ENCODE results near the gene SCARF2.
"Not testable (repeated sequence)": the region's sequence is repeated elsewhere in the genome, so short reads cannot be mapped to it uniquely, and the experiment has no call there.

Gene SCARF2

DNA sequence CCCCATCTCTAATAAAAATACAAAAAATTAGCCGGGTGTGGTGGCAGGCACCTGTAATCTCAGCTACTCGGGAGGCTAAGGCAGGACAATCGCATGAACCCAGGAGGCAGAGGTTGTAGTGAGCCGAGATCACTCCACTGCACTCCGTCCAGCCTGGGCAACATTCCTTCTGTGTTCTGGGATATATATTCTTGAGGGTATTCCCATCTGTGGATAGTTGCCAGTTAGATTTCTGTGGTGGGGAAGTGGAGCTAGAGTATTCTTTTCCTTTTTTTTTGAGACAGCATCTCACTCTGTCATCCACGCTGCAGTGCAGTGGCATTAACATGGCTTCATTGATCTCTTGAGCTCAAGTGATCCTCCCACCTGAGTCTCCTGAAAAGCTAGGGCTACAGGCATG is 52.8 kb downstream of the SCARF2 start:
- DNase-seq, result no peak
- Histone ChIP-seq H3K36me3 (replicated peaks) (no peaks in the 10 kb centered on the region), H3K4me3 (ENCODE audit: low read depth, low read length) (no peak overlapping the region), H3K27ac (no peak overlapping the region), H3K27me3 (replicated peaks) (peaks cover 16% of the 10 kb centered on the region)
- TF ChIP-seq, protein P1, sequence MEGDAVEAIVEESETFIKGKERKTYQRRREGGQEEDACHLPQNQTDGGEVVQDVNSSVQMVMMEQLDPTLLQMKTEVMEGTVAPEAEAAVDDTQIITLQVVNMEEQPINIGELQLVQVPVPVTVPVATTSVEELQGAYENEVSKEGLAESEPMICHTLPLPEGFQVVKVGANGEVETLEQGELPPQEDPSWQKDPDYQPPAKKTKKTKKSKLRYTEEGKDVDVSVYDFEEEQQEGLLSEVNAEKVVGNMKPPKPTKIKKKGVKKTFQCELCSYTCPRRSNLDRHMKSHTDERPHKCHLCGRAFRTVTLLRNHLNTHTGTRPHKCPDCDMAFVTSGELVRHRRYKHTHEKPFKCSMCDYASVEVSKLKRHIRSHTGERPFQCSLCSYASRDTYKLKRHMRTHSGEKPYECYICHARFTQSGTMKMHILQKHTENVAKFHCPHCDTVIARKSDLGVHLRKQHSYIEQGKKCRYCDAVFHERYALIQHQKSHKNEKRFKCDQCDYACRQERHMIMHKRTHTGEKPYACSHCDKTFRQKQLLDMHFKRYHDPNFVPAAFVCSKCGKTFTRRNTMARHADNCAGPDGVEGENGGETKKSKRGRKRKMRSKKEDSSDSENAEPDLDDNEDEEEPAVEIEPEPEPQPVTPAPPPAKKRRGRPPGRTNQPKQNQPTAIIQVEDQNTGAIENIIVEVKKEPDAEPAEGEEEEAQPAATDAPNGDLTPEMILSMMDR (IDR thresholded peaks at IDR 0.05; ENCODE audit: low read depth, low read length, missing control alignments), result no peak
- in situ Hi-C loops (cut with HindIII; ENCODE audit: low pct_ligation_motif_present, low sequenced_read_pairs), result no loop called here

DNA sequence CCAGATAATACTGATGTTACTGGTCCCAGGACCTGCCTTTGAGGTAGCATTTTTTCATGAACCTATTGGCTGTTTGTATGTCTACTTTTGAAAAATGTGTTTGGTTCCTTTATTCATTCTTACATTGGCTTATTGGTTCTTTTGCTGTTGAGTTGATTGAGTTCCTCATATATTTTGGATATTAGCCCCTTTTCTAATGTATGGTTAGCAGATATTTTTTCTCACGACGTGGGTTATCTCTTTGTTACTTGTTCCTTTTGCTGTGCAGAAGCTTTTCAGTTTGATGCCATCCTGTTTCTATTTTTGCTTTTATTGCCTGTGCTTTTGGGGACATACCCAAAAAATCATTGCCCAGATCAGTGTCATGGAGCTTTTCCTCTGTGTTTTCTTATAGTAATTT is 53.5 kb downstream of the SCARF2 start:
- no peak overlapping the region for H3K27ac ChIP-seq
- no peaks in the 10 kb centered on the region for H3K36me3 ChIP-seq (replicated peaks)
- peaks cover 18% of the 10 kb centered on the region for H3K27me3 ChIP-seq (replicated peaks)
- TF ChIP-seq, protein P1 (IDR thresholded peaks at IDR 0.05; ENCODE audit: low read depth, low read length, missing control alignments), result no peak
- no peak for DNase-seq
- no peak overlapping the region for H3K4me3 ChIP-seq (ENCODE audit: low read depth, low read length)
- in situ Hi-C loops (cut with HindIII; ENCODE audit: low pct_ligation_motif_present, low sequenced_read_pairs), result no loop called here

DNA sequence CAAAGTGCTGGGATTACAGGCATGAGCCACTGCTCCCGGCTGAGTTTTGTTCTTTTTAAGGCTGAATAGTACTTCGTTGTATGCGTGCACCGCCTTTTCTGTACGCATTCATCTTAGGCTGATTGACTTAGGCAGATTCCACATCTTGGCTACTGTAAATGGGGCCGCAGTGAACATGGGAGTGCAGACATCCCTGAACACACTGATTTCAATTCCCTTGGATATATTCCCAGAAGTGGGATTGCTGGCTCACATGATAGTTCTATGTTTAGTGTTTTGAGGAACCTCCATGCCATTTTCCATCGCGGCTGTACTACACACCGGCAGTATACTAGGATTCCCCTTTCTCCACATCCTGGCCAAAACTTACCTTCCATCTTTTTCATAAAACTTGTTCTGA is 54.1 kb downstream of the SCARF2 start:
- H3K4me3 ChIP-seq (ENCODE audit: low read depth, low read length), result no peak overlapping the region
- in situ Hi-C loops (cut with HindIII; ENCODE audit: low pct_ligation_motif_present, low sequenced_read_pairs), result no loop called here
- TF ChIP-seq, protein P1 (IDR thresholded peaks at IDR 0.05; ENCODE audit: low read depth, low read length, missing control alignments), result no peak
- no peak overlapping the region for H3K27ac ChIP-seq
- no peaks in the 10 kb centered on the region for H3K36me3 ChIP-seq (replicated peaks)
- no peak for DNase-seq
- peaks cover 19% of the 10 kb centered on the region for H3K27me3 ChIP-seq (replicated peaks)

DNA sequence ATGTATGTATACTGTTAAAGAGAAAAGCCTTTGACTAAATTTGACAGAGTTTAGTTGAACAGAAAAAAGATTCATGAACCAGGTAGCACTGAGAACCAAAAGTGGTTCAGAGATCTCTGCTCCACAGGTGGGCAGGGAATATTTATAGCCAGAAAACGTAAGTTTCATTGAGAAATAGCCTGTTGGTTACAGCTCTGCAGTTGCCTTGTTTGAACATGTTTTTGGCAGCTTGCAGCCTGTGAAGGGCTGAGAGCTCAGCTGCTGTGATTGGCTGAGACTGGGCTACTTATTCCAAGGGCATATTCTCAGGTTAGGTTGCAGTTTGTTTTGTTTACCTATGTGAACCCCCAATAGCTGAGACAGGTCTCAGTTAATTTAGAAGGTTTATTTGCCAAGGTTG is 57.1 kb downstream of the SCARF2 start:
- peaks cover 17% of the 10 kb centered on the region for H3K27me3 ChIP-seq (replicated peaks)
- no peak overlapping the region for H3K4me3 ChIP-seq (ENCODE audit: low read depth, low read length)
- no peak for DNase-seq
- in situ Hi-C loops (cut with HindIII; ENCODE audit: low pct_ligation_motif_present, low sequenced_read_pairs), result no loop called here
- H3K27ac ChIP-seq, result no peak overlapping the region
- H3K36me3 ChIP-seq (replicated peaks), result no peaks in the 10 kb centered on the region
- TF ChIP-seq, protein P1 (IDR thresholded peaks at IDR 0.05; ENCODE audit: low read depth, low read length, missing control alignments), result no peak

DNA sequence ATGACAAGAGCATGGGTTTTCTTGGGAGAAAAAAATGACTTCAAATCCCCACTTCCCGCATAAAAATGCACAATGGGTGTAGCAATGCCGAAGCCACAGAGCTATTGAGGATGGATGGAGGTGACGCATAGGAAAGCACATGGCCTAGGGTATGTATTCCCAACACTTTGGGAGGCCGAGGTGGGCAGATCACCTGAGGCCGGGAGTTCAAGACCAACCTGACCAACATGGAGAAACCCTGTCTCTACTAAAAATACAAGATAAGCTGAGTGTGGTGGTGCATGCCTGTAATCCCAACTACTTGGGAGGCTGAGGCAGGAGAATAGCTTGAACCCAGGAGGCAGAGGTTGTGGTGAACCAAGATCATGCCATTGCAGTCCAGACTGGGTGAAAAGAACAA is 58.9 kb downstream of the SCARF2 start:
- DNase-seq; in situ Hi-C loops (cut with HindIII; ENCODE audit: low pct_ligation_motif_present, low sequenced_read_pairs); H3K4me3 ChIP-seq (ENCODE audit: low read depth, low read length); H3K36me3 ChIP-seq (replicated peaks); H3K27me3 ChIP-seq (replicated peaks); H3K27ac ChIP-seq: not testable (repeated sequence)

DNA sequence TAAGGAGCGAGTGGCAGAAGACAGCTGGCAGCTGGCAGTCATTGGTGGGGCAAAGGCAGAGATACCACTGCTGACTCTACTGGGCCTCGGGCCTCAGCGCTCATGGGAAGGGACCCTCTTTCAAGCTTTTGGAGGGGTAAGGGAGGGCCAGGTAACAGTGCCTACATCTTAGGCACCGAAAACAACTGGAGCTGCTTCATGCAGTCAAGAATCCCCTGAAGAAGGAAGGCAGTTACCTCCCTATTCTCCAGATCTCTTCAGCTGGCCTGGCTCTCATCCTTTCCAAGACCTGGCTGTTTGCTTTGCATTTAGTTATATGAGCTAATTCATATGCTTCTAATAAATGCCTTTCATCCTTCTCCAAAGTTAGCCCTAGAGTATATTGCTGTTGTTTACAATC is 59.5 kb downstream of the SCARF2 start:
- Histone ChIP-seq H3K27me3 (replicated peaks) (peaks cover 7% of the 10 kb centered on the region), H3K4me3 (ENCODE audit: low read depth, low read length) (no peak overlapping the region), H3K27ac (no peak overlapping the region), H3K36me3 (replicated peaks) (no peaks in the 10 kb centered on the region)
- TF ChIP-seq, protein P1 (IDR thresholded peaks at IDR 0.05; ENCODE audit: low read depth, low read length, missing control alignments), result no peak
- DNase-seq, result no peak
- in situ Hi-C loops (cut with HindIII; ENCODE audit: low pct_ligation_motif_present, low sequenced_read_pairs), result no loop called here

DNA sequence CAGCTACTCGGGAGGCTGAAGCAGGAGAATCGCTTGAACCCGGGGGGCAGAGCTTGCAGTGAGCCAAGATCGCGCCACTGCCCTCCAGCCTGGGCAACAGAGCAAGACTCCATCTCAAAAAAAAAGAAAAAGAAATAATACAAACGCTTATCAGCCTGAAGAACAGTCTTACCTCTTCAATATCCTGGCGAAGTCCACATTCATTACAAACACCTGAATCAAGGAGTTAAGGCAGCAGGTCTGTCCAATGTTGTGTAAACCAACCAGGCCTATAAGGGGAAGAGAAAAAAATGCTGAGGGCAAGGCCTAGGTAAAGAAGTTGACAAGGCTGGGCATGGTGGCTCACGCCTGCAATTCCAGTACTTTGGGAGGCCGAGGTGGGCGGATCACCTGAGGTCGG is 60.6 kb downstream of the SCARF2 start:
- DNase-seq; H3K4me3 ChIP-seq (ENCODE audit: low read depth, low read length); H3K36me3 ChIP-seq (replicated peaks); H3K27me3 ChIP-seq (replicated peaks); in situ Hi-C loops (cut with HindIII; ENCODE audit: low pct_ligation_motif_present, low sequenced_read_pairs); H3K27ac ChIP-seq: not testable (repeated sequence)

DNA sequence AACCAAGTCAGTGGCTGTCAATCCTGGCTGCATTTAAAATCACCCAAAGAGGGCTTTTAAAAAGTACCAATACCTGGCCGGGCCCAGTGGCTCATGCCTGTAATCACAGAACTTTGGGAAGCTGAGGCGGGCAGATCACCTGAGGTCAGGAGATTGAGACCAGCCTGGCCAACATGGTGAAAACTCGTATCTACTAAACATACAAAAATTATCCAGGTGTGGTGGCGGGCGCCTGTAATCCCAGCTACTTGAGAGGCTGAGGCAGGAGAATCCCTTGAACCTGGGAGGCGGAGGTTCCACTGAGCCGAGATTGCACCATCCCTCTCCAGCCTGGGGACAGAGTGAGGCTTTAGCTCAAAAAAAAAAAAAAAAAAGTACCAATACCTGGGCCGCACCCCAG is 61.3 kb downstream of the SCARF2 start:
- H3K4me3 ChIP-seq (ENCODE audit: low read depth, low read length); in situ Hi-C loops (cut with HindIII; ENCODE audit: low pct_ligation_motif_present, low sequenced_read_pairs); DNase-seq; H3K36me3 ChIP-seq (replicated peaks); H3K27me3 ChIP-seq (replicated peaks); H3K27ac ChIP-seq: not testable (repeated sequence)
